WERI-Rb-1 (cell line): ENCODE results near the gene DBNDD1.

Experiments used
- DNase-seq: peaks from one replicate; pipeline ENCODE4 v3.0.0-alpha.2; 2020
- H3K27ac ChIP-seq: fragments of 250-450 bp; sonication (Bioruptor Pico); 2 replicates; pipeline ENCODE4 v1.5.1; 2020; ENCODE audit warnings: mild to moderate bottlenecking, moderate library complexity
- H3K27me3 ChIP-seq: fragments of 250-450 bp; sonication (Bioruptor Pico); 2 replicates; pipeline ENCODE4 v1.5.1; 2021; ENCODE audit warnings: mild to moderate bottlenecking, low read depth, moderate library complexity; ENCODE audit not compliant: insufficient read depth, severe bottlenecking
- H3K36me3 ChIP-seq: fragments of 250-450 bp; sonication (Bioruptor Pico); 2 replicates; pipeline ENCODE4 v1.5.1; 2020; ENCODE audit warnings: mild to moderate bottlenecking, moderate library complexity
- H3K4me3 ChIP-seq: 2 replicates; pipeline ENCODE4 v1.5.1; 2011; ENCODE audit warnings: low read depth, mild to moderate bottlenecking, control low read depth, low read length
- H3K9me3 ChIP-seq: fragments of 250-450 bp; sonication (Bioruptor Pico); 2 replicates; pipeline ENCODE4 v1.5.1; 2021; ENCODE audit warnings: mild to moderate bottlenecking, moderate library complexity; ENCODE audit not compliant: severe bottlenecking
- TF ChIP-seq, protein P1 (sequence below): IDR thresholded peaks from 2 replicates; pipeline ENCODE4 v1.5.1; 2011; ENCODE audit warnings: low read depth, mild to moderate bottlenecking, control low read depth, inconsistent platforms, low read length

Gene DBNDD1

DNA sequence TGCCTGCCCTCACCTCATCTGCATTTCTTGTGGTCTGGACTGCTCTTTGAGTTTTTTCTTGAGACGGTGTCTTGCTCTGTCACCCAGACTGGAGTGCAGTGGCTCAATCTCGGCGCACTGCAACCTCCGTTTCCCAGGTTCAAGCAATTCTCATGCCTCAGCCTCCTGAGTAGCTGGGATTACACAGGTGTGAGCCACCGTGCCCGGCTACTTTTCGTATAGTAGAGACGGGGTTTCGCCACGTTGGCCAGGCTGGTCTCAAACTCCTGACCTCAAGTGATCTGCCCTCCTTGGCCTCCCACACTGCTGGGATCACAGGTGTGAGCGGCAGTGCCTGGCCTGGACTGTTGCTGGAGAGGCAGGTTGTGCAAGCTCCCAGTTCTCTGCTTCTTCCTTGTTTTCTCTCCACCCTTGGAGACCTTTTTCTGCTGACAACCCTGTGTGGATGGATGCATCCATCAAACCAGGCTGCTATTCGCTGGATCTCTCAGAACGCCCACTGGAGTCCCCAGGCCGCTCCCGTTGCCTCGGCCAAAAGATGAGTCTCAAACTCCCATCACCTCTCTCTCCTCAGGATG is 22.7 kb upstream of the DBNDD1 start:
- Histone ChIP-seq H3K36me3 (no peaks in the 10 kb centered on the region), H3K27me3 (no peaks in the 10 kb centered on the region), H3K27ac (no peak overlapping the region), H3K9me3 (no peaks in the 10 kb centered on the region), H3K4me3 (no peak overlapping the region)
- no peak for DNase-seq
- TF ChIP-seq, protein P1, sequence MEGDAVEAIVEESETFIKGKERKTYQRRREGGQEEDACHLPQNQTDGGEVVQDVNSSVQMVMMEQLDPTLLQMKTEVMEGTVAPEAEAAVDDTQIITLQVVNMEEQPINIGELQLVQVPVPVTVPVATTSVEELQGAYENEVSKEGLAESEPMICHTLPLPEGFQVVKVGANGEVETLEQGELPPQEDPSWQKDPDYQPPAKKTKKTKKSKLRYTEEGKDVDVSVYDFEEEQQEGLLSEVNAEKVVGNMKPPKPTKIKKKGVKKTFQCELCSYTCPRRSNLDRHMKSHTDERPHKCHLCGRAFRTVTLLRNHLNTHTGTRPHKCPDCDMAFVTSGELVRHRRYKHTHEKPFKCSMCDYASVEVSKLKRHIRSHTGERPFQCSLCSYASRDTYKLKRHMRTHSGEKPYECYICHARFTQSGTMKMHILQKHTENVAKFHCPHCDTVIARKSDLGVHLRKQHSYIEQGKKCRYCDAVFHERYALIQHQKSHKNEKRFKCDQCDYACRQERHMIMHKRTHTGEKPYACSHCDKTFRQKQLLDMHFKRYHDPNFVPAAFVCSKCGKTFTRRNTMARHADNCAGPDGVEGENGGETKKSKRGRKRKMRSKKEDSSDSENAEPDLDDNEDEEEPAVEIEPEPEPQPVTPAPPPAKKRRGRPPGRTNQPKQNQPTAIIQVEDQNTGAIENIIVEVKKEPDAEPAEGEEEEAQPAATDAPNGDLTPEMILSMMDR = no peak

DNA sequence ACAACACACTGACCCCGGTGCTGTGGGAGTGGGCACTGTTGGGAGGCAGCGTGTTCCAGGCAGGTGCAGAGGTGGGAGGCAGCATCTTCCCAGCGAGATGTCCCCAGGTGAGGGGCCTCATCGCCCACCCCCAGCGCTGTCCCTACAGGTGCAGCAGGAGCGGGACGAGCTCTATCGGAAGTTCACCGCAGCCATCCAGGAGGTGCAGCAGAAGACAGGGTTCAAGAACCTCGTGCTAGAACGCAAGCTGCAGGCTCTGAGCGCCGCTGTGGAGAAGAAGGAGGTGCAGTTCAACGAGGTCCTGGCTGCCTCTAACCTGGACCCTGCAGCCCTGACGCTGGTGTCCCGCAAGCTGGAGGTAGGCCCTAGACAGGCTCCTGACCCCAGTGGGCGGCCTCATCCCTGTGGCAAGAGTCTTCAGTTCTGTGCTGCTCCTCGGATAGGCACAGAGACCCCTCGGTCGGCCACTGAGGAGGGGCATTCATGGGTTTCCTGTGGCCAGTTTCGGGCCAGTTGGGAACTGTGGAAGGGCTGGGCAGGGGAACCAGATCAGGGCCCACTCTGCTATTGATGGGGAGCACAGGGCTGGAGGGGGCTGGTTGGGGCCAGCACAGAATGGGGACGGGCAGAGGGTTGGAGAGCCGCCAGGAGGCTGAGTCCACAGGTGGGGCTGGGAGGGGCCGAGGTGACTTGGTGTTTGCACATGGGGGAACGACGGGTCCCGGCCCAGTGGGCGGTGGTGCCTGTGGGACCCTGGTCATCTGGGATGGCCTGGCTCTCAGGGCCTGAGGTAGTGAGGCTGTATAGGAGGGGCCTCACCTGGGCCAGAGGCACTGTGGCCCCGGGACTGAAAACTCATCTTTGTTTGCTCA is 21.1 kb upstream of the DBNDD1 start:
- Histone ChIP-seq H3K27ac (no peak overlapping the region), H3K27me3 (no peaks in the 10 kb centered on the region), H3K9me3 (no peaks in the 10 kb centered on the region), H3K4me3 (no peak overlapping the region), H3K36me3 (no peaks in the 10 kb centered on the region)
- TF ChIP-seq, protein P1 = no peak
- DNase-seq = no peak

DNA sequence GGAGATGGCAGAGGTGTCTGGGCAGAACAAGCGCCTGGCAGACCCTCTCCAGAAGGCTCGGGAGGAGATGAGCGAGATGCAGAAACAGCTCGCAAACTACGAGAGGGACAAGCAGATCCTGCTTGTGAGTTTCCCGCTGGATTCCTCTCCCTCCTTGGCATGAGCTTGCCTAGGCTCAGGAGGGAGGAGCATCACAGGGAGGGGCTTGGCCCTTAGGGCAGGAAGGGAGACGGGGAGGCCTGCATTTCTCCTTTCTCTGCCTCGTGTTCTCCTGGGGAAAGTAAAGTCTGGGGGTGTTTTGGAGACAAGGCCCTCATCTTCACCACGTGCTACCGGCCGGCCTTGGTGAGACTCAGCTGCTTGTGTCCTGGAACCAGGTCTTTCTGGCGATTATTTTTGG is 18.0 kb upstream of the DBNDD1 start:
- DNase-seq = no peak
- no peaks in the 10 kb centered on the region for H3K9me3 ChIP-seq
- H3K27me3 ChIP-seq = no peaks in the 10 kb centered on the region
- TF ChIP-seq, protein P1 = no peak
- no peak overlapping the region for H3K4me3 ChIP-seq
- H3K36me3 ChIP-seq = no peaks in the 10 kb centered on the region
- no peak overlapping the region for H3K27ac ChIP-seq

DNA sequence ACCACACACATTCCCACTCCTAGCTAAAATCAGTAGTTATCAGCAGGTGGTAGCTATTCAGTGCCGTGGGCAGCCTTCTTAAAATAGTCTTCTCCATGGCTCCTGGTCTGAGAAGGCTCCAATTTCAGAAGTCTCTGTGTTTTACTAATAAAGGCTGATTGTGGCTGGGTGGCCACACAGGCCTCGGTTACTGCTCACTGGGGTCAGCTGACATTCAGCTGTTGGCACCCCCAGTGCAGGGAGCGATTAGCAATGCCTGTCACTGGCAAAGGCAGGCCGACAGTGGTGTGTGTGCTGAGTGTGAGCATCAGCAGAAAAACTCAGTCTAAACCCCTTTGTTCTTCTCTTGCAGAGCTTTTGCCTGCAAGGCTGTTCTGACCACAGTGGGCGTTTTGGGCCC is 16.6 kb upstream of the DBNDD1 start:
- Histone ChIP-seq H3K27me3 (no peaks in the 10 kb centered on the region), H3K9me3 (no peaks in the 10 kb centered on the region), H3K4me3 (no peak overlapping the region), H3K36me3 (no peaks in the 10 kb centered on the region), H3K27ac (no peak overlapping the region)
- no peak for DNase-seq
- TF ChIP-seq, protein P1 = no peak

DNA sequence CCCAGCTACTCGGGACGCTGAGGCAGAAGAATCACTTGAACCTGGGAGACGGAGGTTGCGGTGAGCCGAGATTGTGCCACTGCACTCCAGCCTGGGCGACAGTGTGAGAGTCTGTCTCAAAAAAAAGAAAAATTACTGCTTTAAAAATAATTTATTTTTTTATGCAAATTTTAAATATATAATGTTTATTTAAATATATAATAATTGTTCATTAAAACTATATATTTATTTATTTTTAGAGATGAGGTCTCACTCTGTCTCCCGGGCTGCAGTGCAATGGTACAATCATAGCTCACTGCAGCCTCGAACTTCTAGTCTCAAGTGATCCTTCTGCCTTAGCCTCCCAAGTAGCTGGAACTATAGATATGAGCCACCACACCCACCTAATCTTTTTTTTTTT is 15.2 kb upstream of the DBNDD1 start:
- no peaks in the 10 kb centered on the region for H3K36me3 ChIP-seq
- H3K27ac ChIP-seq = no peak overlapping the region
- TF ChIP-seq, protein P1 = no peak
- no peaks in the 10 kb centered on the region for H3K9me3 ChIP-seq
- no peaks in the 10 kb centered on the region for H3K27me3 ChIP-seq
- DNase-seq = no peak
- no peak overlapping the region for H3K4me3 ChIP-seq
